HuH-7.5 (cell line): ENCODE results near the gene OMD.

Experiments used
- DNase-seq: peaks from one replicate; pipeline ENCODE4 v3.0.0; 2011; ENCODE audit warnings: low spot score

The OMD gene, protein sequence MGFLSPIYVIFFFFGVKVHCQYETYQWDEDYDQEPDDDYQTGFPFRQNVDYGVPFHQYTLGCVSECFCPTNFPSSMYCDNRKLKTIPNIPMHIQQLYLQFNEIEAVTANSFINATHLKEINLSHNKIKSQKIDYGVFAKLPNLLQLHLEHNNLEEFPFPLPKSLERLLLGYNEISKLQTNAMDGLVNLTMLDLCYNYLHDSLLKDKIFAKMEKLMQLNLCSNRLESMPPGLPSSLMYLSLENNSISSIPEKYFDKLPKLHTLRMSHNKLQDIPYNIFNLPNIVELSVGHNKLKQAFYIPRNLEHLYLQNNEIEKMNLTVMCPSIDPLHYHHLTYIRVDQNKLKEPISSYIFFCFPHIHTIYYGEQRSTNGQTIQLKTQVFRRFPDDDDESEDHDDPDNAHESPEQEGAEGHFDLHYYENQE

DNA sequence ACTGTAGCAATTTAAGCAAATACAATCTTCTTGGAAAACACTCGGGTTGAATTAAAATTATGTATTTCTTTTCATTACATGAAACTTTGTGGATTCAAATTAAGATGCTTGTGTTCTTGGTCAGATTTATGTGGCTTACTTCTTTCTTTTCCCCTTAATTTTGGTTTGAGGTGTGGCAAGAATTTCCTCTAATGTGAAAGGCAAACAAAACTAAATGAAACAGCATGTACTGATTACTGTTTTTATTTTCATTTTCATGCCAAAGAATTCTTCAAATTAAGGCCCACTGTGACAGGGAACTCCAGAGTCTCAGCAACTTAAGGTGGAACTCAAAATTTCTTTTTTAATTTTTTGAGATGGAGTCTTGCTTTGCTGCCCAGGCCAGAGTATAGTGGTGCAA is at the start of gene OMD:
TSS of gene OMD (minus strand) at position 132 of the 400 bp plus-strand sequence. CDS start 6,913 bp downstream, outside the sequence.
- no peak for DNase-seq

DNA sequence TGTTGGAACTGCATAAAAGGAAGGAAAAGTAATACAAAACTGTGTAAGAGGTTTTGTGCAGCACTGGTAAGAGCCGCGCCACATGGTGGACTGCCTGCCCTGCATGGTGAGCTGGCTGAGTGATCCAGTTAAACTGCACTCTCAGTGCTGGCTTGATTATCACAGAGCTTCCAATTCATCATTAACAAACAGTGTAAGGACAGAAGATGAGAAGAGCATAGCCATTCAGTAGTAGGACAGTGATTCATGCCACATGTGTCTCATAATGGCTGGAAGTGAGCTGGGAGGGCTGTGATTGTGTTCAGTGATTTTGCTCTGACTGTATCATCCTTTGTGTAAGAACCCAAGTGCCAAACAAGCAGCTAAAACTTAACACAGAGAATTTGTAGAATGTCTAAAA is 43.9 kb upstream of the OMD start:
- DNase-seq, result no peak

DNA sequence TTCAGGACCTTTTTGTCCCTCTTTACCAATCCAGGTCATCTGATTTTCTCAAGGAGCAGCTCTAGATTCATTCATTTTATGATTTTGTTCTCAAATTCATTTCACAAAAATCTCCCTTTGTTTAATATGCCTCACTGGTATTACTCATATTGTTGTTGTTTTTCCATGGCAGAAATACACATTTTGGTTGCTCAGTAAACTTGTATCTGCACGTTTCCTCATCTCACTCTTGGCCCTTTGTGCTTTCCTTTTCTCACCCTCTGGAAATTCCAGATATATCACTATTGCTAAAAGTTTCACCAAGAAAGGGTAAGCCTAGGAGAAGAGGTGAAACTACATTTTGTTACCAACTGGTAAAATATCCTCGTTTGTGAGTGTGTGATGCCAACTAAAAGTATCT is 43.2 kb upstream of the OMD start:
- no peak for DNase-seq

DNA sequence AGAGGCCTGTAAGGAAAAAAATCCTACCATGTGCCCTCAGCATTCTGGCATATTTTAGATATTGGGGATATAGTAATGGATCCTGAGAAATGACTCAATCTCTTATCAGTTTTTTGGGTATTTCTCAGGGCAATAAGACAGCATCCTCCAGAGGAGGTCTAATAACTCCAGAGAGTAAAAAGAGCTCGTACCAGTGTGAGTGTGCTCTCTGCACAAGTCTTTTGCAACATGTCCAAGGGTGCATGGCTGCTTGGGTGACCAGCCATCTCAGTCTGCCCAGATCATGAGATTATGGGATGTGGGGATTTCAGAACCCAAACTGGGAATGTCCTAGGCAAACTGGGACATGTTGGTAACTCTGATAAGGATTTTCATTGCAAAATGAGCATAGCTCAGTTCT is 42.8 kb upstream of the OMD start:
- DNase-seq, result no peak

DNA sequence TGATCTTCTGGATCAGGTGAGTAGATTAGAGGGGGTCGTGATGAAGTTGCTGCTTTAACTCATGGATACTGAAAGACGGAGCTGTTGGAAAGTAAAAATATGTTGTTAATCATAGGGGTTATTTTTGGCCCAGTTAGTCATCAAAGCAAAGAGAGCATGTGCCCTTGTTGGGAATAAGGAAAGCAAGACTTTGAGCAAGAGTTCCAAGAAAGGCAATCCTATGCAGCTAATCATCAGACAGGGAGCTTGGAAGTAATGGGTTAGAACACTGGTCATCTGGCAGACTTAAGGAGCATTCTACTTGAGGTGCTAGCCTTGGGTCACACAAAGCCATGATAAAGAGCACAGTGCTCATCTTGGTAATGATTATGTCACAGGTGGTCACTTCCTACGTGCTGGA is 39.7 kb upstream of the OMD start:
- no peak for DNase-seq

DNA sequence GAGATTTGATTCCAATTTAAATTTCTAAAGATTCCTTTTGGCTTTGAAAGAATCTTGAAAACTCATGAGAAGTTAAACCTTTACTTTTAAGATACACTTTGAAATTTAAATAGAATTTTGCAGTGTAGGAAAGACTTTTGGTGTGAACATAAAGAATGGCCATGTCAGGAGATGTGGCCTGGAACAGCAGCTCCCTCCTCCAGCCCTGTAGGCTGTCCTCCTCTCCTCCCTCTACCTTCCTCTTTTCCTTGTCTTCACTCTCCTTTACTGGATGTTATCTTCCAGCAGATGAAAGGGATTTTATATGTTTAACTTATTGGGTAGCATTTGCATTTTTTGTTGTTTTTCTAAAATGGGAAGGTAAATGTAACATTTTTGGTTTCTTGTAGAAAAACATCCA is 39.1 kb upstream of the OMD start:
- DNase-seq, result no peak

DNA sequence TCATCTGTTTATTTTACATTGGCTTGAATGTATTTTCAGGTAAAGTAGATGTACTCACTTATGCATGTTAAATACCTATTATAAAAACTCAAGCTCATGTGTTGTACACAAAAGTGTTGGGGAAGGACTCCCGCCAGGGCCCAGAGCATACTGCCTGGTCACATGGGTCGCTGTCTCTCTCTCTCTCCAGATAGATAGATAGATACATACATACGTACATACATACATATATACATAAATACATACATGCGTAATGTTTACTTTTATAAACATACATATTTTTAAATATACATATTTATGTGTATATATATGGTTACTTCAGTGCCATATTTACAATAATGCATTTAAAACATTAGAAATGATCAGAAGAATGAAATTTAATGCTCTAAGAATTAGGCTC is 33.3 kb upstream of the OMD start:
- no peak for DNase-seq

DNA sequence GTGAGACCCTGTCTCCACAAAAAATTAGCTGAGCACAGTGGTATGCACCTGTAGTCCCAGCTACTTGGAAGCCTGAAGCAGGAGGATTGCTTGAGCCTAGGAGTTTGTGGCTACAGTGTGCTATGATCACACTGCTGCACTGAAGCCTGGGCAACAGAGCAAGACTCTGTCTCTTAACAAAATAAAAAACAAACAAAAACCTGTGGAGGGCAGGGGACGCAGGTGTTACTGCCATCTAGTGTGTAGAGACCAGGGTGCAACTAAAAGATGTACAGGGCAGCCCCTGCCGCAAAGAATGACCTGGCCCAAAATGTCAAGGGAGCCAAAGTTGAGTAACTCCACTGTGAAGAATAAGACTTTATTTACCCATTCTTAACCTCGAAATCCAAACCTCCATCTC is 30.9 kb upstream of the OMD start:
- DNase-seq, result peak; percentile 20

DNA sequence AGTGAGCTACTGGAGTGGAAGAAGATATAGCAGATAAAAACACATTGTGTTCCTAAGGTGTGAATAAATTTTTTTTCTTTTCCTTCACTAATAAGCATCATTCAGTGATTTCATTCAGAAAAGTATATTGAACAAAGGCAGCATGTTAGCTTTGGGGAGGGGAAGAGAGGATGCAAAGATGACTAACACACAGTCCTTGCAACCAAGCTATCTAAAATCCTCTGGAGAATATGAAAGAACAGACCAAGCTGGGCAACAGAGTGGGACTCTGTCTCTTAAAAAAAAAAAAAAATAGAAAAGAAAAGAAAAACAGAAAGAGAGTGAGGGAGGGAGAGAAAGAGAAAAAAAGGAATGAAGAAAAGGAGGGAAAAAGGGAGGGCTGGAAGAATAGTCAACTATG is 22.3 kb upstream of the OMD start:
- DNase-seq, result no peak

DNA sequence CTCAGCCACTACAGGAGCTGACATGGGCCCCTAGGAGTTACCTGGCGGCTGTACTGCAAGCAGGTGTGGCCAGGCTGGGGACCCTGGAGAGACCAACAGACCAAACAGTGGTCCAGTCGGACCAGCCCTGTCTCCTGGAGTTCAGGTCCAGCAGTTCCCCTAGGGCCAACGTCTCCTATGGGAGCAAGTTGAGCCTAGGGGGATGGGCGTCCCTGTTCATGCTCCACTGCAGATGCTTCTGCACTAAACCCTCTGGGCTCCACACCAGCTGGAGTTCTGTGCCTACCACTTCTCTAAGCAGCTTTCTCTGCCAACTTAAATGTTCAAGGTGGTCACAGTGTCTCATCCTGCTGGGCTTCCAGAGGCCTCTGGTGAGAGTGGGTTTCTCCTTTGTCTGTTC is 20.6 kb upstream of the OMD start:
- no peak for DNase-seq

DNA sequence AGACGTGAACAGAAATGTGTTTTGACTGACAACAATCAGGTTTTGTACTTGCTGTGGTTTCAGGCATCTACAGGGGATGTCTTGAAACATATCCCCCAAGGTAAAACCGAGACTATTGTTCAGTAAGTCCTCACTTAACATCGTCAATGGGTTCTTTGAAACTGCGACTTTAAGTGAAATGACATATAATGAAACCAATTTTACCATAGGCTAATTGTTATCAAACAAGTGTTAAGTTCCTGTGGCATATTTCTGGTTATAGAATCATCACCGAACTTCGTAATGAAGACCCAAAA is 16.4 kb upstream of the OMD start:
- DNase-seq, result no peak

DNA sequence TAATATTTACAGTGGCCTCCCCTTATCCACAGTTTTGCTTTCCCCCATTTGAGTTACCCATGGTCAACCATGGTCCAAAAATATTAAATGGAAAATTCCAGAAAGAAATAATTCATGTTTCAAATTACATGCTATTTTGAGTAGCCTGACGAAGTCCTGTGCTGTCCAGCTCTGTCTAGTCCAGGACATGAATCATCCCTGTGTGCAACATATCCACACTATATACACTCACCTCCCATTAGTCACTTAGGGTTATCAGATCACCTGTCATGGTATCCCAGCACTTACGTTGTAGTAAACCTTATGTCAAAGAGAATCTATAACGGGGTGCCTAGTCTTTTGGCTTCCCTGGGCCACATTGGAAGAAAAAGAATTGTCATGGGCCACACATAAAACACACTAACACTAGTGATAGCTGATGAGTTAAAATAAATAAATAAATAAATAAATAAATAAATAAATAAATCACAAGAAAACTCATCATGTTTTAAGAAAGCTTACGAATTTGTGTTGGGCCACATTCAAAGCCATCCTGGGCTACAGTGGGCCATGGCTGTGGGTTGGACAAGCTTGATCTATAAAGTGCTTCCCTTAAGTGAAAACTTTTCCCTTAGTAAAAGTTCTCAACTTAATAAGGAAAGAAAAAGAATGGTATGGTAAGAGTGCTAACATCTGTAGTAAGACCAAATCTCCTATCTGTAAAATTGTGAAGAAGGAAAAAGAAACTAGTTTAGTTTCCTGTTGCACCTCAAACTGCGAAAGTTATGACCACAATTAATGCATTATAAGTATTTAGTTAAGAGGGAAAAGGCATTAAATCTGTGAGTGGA is 15.9 kb upstream of the OMD start:
- no peak for DNase-seq

DNA sequence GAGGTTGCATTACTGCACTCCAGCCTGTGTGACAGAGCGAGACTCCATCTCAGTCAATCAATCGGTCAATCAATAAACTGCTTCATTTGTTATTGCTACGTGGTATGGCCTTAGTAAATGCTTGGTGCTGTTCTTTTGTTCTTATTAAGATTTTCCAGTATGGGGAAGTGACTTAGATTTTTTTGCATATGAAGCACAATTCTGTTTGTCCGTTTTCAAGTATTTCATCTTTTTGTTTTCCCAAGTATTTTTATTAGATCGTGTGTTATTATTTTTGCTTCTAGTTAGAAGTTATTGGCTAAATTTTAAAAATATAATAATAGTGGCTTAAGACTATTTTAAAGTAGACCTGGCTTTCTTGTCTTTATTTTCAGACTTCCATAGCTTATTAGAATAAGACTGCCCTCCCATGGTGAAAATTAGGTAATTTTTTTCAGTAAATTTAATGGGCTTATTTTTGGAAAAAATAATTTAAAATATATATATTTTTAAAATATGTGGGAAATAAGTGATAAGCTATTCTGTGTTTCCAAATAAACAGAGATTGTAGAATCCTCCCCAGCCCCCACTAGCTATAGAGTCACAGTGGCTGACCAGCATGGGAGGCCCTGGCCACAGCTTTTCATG is 14.7 kb upstream of the OMD start:
- no peak for DNase-seq

DNA sequence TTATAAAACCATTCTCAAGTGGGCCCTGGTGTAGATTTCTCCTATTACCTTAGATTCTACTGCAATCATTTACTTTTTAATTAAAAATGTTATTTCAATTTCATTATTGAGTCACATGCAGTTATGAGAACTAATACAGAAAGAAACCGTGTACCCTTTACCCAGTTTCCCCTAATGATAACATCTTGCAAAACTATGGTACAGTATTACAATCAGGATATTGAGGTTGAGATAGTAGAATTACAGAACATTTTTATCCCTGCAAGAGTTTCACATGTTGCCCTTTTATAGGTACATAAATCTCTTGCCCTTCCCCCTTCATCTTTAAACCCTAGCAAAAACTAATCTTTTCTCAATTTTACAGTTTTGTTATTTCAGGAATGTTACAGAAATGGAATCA is 11.0 kb upstream of the OMD start:
- no peak for DNase-seq

DNA sequence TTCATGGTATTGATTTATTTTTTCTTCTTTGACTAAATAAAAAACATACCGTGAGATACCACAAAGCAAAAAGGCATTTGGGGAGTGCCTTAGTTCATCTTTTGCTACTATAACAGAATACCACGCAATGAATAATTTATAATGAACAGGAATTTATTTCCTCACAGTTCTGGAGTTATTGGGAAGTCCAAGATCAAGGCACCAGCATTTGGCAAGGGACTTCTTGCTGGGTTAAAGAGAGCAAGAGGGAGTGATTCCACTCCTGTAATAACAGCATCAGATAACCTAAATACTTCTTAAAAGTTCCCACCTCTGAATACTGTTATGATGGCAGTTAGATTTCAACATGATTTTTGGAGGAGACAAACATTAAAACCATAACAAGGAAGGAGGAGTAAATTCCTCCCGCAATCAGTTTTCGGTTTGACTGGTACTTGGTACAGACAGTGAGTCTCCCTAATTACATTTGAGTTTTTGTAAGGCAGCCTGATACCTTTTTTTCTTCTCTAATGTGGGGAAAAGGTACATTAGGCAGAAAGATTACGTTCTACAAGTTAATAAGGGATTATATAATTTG is 8.8 kb upstream of the OMD start:
- no peak for DNase-seq

DNA sequence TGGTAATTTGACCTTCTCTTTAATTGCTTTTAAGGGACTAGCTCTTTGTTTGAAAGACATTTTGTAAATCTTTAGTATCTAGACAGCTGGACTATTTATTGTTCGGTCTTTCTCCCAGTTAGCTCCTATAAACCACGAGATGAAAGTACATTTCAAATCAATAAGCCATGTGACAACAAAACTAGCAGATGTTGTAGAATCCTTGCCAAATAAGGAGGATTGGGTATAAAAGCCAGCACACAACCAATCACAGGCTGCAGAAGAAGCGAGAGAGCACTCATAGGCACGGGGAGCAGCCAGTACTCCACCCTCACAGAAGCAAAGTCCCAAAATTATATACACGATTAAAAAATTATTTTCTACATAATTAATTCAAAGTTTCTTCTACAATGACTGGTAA is 8.1 kb upstream of the OMD start:
- DNase-seq, result no peak

DNA sequence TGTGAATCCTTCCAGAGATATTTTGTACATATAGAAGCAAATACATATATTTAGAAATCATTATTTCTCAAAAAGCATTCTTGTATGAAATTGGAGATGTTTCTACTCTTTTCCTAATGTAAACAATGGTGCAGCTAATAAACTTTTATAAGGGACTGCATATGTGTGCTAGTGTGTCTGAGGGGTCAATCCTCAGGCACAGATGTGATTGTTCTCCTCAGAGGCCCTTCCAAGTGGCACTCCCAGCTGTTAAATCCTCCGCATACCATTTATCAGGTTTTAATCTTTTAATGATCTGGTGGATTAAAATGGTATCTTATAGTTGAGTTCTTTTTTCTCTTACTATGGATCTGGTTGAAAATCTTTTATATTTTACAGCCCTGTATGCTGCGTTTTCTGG is 5.6 kb upstream of the OMD start:
- no peak for DNase-seq

DNA sequence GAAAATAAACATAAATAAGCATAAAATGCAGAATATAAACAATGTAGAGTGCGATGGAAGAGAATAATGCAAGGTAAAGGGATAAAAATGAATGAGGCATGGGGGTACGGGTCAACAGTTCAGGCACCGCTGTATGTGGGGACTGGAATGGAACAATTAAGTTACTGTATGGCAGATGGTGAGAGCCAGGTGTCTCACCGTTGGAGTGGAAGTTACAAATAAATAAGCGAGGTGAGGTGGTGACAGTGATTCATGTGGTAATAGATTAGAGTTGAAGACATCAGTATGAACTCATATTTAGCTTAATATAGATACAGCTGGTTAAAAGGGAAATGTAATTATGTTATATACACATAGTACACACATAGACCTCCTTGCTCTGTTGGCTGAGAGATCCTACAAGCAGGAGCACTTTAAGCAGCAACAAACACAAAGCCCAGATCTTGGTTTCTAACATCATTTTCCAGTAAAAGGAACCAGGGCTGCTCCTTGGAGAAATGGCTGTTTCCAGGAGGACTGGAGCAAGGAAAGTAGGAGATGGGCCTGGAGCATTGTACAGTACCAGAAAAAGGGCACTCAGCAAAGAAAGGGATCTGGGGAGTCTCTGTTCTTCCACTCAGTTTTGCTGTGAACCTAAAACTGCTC is 2.4 kb upstream of the OMD start:
- DNase-seq, result no peak

DNA sequence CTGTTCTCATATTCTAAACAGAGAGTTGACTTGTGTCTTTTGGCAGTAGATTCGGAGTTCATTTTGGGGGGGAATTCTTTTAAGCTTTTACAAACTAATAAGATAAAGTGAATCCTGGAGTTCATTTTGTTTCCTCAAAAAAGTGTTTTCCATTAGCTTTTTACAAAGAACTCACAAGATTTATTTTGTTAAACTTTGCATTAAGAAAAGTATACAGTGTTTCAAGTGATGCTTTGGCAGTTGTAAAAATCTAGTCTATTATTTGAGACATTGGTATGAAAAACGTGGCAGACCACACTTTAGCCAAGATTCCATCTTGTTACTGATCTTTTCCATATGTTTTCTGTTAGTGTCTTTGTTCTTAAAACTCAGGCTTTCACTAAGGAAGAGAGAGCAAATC is 1.2 kb upstream of the OMD start:
- DNase-seq, result no peak

DNA sequence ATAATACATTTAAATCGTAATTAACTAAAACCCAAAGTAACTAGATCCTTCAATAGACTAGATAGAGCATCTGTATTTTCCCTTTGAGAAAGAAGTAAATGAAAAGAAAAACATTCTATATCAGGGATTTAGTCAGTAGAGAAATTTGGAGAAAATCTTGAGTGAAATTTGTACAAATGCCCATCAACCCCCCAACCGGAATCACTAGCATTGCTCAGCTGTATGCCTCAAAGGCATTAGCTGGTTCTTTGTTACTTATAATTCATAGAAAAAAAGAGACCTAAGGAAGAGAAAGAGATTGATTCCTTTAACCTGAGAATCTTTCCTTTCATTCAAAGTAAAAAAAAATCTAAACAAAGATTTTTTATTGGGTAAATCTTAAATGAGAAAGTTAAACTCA is 659 bp downstream of the OMD start:
- no peak for DNase-seq

DNA sequence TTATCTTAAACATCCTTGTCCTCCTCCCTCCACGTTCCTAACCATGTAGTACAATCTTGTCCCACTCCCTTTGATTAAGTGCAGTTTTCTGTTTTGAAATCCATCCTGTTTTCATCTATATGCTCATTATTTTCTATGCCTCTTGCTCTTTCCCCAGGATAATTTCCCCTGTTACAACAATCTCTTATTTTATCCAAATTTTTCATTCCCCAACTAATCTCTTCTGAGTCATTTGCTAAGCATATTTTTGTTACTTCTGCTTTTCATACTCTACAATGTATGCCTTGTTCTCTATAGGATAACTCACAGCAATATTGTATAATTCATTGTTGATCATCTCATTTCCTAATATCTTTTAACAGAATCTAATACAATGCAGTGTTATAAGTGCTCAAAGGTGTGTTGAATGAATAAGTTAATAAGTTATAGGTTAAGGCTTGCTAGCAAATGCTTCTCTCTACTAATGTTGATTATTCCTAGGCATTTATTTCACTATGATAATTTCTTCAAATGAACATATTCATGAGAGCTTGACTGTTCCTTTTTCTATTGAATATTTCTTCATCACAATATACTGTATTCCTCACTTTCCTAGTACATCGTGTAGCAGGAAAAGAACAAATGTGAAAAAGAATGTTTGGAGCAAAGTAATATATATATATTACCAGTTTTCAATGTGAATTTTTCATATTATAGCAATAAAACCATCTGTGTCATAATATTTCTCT is 1.5 kb downstream of the OMD start:
- DNase-seq, result no peak

DNA sequence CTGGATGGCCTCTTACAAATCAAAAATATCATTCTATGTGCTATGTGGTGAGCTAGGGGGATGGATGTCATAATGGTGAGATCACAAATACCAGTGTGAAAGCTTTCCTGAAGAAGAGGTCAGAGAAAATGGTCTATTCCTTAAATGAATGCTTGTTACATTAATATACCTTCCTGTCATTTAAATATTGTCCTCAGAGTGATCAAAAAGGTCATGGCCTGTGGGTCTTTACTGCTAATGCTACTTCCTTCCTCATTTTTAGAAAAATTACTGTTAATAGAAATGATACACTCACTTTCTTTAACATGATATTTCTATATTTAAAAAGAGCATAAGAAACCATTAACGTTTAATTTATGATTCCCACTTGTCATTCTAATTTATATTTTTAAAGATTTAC is 9.7 kb downstream of the OMD start:
- DNase-seq, result no peak
